HEK293T (cell line): Measurements from ENCODE around the gene BCAP31.

ENCODE experiments used
- ARNT ChIP-seq: fragments of 450-650 bp; IDR thresholded peaks from 2 replicates; pipeline ENCODE4 v1.6.1; 2017; ENCODE audit warnings: mild to moderate bottlenecking
- BHLHE40 ChIP-seq: fragments of 450-650 bp; IDR thresholded peaks from 2 replicates; pipeline ENCODE4 v1.6.1; 2016; ENCODE audit warnings: mild to moderate bottlenecking, moderate library complexity, borderline replicate concordance
- CTBP1 ChIP-seq: fragments of 450-650 bp; IDR thresholded peaks from 2 replicates; pipeline ENCODE4 v1.6.1; 2016; ENCODE audit warnings: borderline replicate concordance
- ELF4 ChIP-seq: fragments of 450-650 bp; IDR thresholded peaks from 2 replicates; pipeline ENCODE4 v1.6.1; 2017; ENCODE audit warnings: antibody characterized with exemption
- FOXA1 ChIP-seq: fragments of 450-650 bp; IDR thresholded peaks from 2 replicates; pipeline ENCODE4 v1.6.1; 2016; ENCODE audit warnings: mild to moderate bottlenecking
- FOXK2 ChIP-seq: fragments of 450-650 bp; IDR thresholded peaks from 2 replicates; pipeline ENCODE4 v1.6.1; 2016; ENCODE audit warnings: mild to moderate bottlenecking
- FOXM1 ChIP-seq: fragments of 450-650 bp; IDR thresholded peaks from 2 replicates; pipeline ENCODE4 v1.6.1; 2017; ENCODE audit warnings: mild to moderate bottlenecking, borderline replicate concordance
- HDGF ChIP-seq: fragments of 450-650 bp; IDR thresholded peaks from 2 replicates; pipeline ENCODE4 v1.6.1; 2017; ENCODE audit warnings: antibody characterized with exemption, borderline replicate concordance
- L3MBTL2 ChIP-seq: fragments of 450-650 bp; conservative IDR thresholded peaks from 2 replicates; pipeline ENCODE4 v1.6.1; 2016; ENCODE audit warnings: mild to moderate bottlenecking
- NFRKB ChIP-seq: fragments of 450-650 bp; IDR thresholded peaks from 2 replicates; pipeline ENCODE4 v1.6.1; 2016; ENCODE audit warnings: mild to moderate bottlenecking, moderate library complexity
- SP1 ChIP-seq: fragments of 450-650 bp; IDR thresholded peaks from 2 replicates; pipeline ENCODE4 v1.6.1; 2017
- SUZ12 ChIP-seq: fragments of 450-650 bp; IDR thresholded peaks from 2 replicates; pipeline ENCODE4 v1.6.1; 2016; ENCODE audit warnings: mild to moderate bottlenecking
- ZNF384 ChIP-seq: fragments of 450-650 bp; IDR thresholded peaks from 2 replicates; pipeline ENCODE4 v1.6.1; 2016
- TF ChIP-seq, protein P1 (sequence below): fragments of 450-650 bp; IDR thresholded peaks from 2 replicates; pipeline ENCODE4 v1.6.1; 2016

DNA sequence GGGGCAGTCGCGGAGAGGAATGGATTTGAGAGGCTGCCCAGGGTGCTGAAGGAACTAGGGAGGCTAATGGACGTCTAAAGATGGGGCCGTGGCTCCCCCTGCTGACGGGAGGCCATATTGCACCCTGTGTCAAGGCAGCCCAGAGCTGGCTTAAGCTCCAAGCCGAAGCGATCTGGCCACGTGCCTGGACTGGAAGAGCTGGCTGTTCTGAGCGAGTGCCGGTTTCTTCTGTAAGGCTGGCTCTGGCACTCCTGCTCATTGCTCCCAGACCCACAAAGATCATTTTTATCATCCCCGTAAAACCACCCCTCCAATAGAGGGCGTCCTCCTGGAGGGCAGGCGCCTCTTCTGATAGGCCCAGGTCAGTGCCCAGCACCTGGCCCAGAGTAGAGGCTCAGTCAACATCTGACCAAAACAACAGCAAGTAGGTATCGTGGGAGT lies 56.2 kb downstream of the BCAP31 start:
- TF ChIP-seq ELF4 = no peak
- no peak for TF ChIP-seq ZNF384
- TF ChIP-seq FOXM1 = no peak
- TF ChIP-seq FOXK2 = no peak
- TF ChIP-seq SP1 = no peak
- no peak for TF ChIP-seq NFRKB
- peak; percentile 91 for TF ChIP-seq L3MBTL2
- no peak for TF ChIP-seq ARNT
- no peak for TF ChIP-seq HDGF
- TF ChIP-seq BHLHE40 = no peak
- no peak for TF ChIP-seq FOXA1
- TF ChIP-seq, protein P1, sequence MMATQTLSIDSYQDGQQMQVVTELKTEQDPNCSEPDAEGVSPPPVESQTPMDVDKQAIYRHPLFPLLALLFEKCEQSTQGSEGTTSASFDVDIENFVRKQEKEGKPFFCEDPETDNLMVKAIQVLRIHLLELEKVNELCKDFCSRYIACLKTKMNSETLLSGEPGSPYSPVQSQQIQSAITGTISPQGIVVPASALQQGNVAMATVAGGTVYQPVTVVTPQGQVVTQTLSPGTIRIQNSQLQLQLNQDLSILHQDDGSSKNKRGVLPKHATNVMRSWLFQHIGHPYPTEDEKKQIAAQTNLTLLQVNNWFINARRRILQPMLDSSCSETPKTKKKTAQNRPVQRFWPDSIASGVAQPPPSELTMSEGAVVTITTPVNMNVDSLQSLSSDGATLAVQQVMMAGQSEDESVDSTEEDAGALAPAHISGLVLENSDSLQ = no peak
- TF ChIP-seq CTBP1 = no peak
- no peak for TF ChIP-seq SUZ12
